Suppressor macrophage (primary cell): Measurements from ENCODE around the gene CCDC6.
"Not testable (repeated sequence)": the region's sequence is repeated elsewhere in the genome, so short reads cannot be mapped to it uniquely, and the experiment has no call there.

Experiments
- DNase-seq, 4 experiments: peaks; one replicate each; pipeline ENCODE4 v3.0.0-alpha.2; 2020 to 2022

The CCDC6 gene

DNA sequence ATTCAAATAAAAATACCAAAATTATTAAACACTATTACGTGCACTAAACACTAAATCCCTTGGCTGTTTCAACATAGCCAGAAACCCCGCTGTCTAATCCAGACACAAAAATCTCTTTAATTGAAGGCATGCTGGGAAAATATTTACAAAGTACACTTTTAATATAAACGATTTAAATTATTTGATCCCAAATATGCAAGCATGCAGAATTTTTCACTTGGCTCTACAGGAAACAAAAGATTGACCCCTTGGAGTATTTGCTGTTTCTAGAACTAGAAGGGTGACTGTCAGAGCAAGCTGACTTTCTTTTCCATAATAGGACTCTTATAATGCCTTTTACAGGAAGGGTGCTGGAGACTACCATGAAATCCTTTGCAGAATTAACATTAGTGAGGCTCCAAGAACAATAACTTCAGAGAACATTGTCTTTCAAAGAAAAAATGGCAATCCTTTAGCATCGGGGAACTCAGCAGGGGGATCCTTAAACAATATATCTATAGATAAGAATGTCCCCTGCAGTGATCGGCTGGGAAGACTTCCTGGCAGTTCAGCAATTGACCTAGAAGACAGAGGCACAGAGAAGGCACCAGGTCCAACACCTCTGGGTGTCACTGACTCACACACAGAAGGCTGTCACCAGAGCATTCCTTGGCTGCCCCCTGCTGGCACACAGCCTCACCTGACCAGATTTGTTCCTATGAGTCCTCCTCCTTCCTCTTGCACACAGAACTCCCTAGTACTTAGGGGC is 97.3 kb downstream of the CCDC6 start:
- peak; percentile 79 to 88 (median 82) for DNase-seq

GRCh38 chr10:59807629-59808620 is 98.4 kb downstream of the CCDC6 start:
- peak in 2 of 4 experiments; percentile 26 to 38 for DNase-seq

DNA sequence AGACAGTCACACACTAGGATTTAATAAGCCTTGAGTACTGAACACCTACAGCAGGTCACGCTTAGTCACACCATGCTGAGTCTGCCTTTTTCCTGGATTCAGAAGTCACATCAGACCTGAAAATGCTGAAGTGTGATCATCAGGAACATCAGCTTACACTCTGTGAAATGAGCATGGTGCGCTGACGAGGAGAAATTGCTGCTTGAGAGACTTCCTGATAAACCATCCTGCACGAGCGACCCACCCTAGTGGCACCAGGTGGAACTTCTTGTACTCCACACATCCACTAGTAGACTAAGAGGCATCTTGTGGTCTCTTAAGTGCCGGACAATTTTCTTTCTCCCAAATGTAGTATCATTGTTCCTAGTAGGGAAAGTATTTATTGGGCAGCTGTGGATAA is 101.3 kb downstream of the CCDC6 start:
- peak; percentile 32 to 47 (median 42) for DNase-seq

- no peak for DNase-seq
These were observed 102.1 kb downstream of the CCDC6 start for GRCh38 chr10:59804220-59804619.

DNA sequence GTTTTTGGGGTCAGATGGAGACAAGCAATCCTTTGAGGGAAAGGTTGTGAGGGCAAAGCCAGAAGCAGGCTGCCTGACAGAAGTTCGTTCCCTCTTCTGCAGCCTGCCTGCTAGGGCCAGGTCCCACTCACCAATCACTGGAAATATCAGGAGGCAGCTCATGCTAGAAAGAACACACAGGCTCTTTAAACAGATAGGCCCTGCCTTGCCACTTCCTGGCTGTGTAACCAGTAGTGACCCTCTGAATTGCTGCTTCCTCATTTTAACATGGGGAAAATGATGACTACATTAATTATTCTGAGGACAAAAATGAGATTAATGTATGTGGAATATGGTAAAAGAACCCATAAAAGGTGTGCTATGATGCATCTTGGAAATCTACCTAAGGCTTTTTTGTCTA is 102.6 kb downstream of the CCDC6 start:
- peak; percentile 59 to 81 (median 70) for DNase-seq

DNA sequence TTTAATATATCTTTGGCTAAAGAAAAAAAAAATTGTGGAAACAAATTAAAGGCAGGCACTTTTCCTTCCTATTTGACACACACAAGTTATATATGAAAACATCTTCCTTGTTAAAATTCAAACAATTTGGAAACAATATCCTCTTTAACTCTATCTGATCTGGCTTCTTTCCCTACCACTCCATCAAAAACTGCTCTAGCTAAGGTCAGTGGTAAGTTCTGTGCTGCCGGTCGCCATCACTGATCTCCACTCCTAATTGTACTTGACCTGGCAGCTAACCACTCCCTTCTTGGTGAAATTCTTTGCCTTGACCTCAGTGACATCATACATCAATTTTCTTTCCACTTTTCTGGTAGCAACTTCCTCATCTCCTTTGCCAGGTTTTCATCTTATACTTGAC is 105.2 kb downstream of the CCDC6 start:
- DNase-seq, result no peak

GRCh38 chr10:59799421-59799820 is 106.9 kb downstream of the CCDC6 start:
- no peak for DNase-seq

GRCh38 chr10:59793919-59794318 is 112.4 kb downstream of the CCDC6 start:
- DNase-seq, result no peak

- no peak for DNase-seq
These were observed 113.5 kb downstream of the CCDC6 start for GRCh38 chr10:59792812-59793211.

- no peak for DNase-seq
These were observed 114.8 kb downstream of the CCDC6 start for GRCh38 chr10:59791601-59792000.

GRCh38 chr10:59790080-59790479 is 116.3 kb downstream of the CCDC6 start:
- DNase-seq, result not testable (repeated sequence)

GRCh38 chr10:59788914-59789313 is 117.4 kb downstream of the CCDC6 start:
- not testable (repeated sequence) for DNase-seq

- DNase-seq, result not testable (repeated sequence)
These were observed 119.3 kb downstream of the CCDC6 start for GRCh38 chr10:59787032-59787431.

DNA sequence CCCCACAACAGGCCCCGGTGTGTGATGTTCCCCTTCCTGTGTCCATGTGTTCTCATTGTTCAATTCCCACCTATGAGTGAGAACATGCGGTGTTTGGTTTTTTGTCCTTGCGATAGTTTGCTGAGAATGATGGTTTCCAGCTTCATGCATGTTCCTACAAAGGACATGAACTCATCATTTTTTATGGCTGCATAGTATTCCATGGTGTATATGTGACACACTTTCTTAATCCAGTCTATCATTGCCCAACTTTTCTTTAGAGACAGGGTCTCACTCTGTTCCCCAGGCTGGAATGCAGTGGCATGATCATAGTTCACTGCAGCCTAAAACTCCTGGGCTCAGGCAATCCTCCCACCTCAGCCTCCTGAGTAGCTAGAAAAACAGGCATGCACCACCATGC is 120.9 kb downstream of the CCDC6 start:
- DNase-seq, result not testable (repeated sequence)

- DNase-seq, result no peak
These were observed 124.8 kb downstream of the CCDC6 start for GRCh38 chr10:59781511-59781910.

GRCh38 chr10:59779756-59780533 is 126.4 kb downstream of the CCDC6 start:
- no peak for DNase-seq

DNA sequence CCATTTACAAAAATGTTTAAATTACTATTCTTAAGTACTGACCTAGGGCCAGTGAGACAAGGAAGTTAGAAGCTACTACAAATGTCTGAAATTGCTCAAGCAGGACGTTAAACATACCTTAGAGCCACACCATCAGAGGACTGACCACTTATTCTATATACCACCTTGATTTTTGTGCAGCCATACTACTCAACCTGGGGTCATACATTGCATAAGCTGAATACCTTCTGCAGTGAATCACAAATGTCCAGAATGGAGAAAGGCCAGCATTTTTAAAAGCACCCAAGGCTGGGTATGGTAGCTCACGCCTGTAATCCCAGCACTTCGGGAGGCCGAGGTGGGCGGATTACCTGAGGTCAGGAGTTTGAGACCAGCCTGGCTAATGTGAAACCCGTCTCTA is 131.9 kb downstream of the CCDC6 start:
- DNase-seq, result no peak

- DNase-seq, result no peak
These were observed 133.3 kb downstream of the CCDC6 start for GRCh38 chr10:59773088-59773487.

DNA sequence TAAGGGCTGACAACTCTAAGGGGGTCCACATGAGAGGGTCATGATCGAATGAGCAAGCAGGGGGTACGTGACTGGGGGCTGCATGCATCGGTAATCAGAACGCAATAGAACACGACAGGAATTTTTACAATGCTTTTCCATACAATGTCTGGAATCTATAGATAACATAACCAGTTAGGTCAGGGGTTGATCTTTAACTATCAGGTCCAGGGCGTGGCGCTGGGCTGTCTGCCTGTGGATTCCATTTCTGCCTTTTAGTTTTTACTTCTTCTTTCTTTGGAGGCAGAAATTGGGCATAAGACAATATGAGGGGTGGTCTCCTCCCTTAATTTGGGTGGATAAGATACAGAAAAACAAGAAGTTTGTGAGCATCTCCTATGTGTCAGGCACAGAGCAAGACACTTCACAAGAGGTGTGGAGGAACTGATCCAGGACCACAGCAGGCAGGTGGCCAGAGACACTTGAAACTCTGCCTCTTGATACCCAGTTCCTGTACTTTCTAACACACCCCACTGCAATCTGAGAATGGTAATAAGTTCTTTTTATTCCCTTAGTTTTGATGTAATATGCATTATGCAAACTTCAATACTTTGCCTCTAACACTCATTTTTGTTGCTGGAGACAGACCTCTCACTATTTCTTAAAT is 135.1 kb downstream of the CCDC6 start:
- DNase-seq, result no peak

GRCh38 chr10:59770689-59771088 is 135.7 kb downstream of the CCDC6 start:
- no peak for DNase-seq

DNA sequence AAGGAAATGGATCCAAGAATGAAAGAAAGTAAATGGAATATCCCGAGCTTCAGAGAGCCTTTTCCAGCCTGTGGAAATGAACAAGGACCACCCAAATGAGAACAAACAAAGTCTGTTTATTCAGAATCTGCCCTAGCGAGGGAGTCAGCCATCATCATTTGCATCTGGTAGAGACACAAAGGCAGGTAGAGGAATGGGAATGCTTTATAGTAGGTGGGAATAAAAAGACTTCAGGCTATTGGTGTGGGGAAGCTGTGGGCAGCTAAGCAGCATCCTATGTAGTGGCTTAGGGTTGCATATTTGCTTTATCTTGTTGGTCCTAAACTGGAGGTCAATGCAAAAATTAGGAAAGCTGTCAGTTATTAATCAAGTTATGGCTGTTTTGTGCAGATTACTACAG is 143.9 kb downstream of the CCDC6 start:
- DNase-seq, result no peak

GRCh38 chr10:59757966-59758365 is 148.4 kb downstream of the CCDC6 start:
- no peak for DNase-seq
